Upper lobe of left lung (tissue), 6 donors: Measurements from ENCODE around the gene PDZD8. TPM values are rescaled to one million over a fixed set of nuclear protein-coding genes. Genes with fewer than 3 reads are reported as not detected.

ENCODE experiments used
- ATAC-seq, 2 donors: fragments of 200-7000 bp; cut with Tn5 transposase; one replicate each; pipeline ENCODE4 v1.9.1; 2022; ENCODE audit warnings: mild to moderate bottlenecking in 2 of 2, moderate library complexity in 2 of 2; ENCODE audit not compliant: low FRiP score in 2 of 2
- DNase-seq, 2 donors: peaks; one replicate each; pipeline ENCODE4 v3.0.0-alpha.2; 2019 to 2020
- H3K27ac ChIP-seq, 4 donors: fragments of 200-600 bp; sonication (generic); one replicate each; pipeline ENCODE4 v1.5.1; 2016 to 2019
- H3K27me3 ChIP-seq, 4 donors: fragments of 200-600 bp; sonication (generic); one replicate each; pipeline ENCODE4 v1.5.1; 2017 to 2019
- H3K36me3 ChIP-seq, 4 donors: fragments of 200-600 bp; sonication (generic); one replicate each; pipeline ENCODE4 v1.5.1; 2016 to 2019
- H3K4me1 ChIP-seq, 4 donors: fragments of 200-600 bp; sonication (generic); one replicate each; pipeline ENCODE4 v1.5.1; 2018 to 2019
- H3K4me3 ChIP-seq, 4 donors: fragments of 200-600 bp; sonication (generic); one replicate each; pipeline ENCODE4 v1.5.1; 2017 to 2019; ENCODE audit warnings: mild to moderate bottlenecking in 2 of 4, moderate library complexity in 1 of 4
- H3K9me3 ChIP-seq, 4 donors: fragments of 200-600 bp; sonication (generic); one replicate each; pipeline ENCODE4 v1.5.1; 2018 to 2019
- CTCF ChIP-seq, 6 experiments: fragments of 450-650 bp in 4 of 6; fragments of 200-600 bp in 2 of 6; sonication (generic) in 2 of 6; IDR thresholded peaks; one replicate each; pipeline ENCODE4 v1.5.1; 2016 to 2019; ENCODE audit warnings: antibody characterized with exemption in 6 of 6
- EP300 ChIP-seq, 4 donors: sonication (generic); formaldehyde crosslinking; IDR thresholded peaks; one replicate each; pipeline ENCODE4 v1.5.1; 2017; ENCODE audit warnings: antibody characterized with exemption in 4 of 4, control low read depth in 2 of 4
- POLR2A ChIP-seq, 4 donors: fragments of 450-650 bp; IDR thresholded peaks; one replicate each; pipeline ENCODE4 v1.5.1; 2016 to 2017; ENCODE audit warnings: antibody characterized with exemption in 4 of 4, mild to moderate bottlenecking in 2 of 4
- POLR2AphosphoS5 ChIP-seq, 2 donors: sonication (generic); formaldehyde crosslinking; IDR thresholded peaks; one replicate each; pipeline ENCODE4 v1.5.1; 2017; ENCODE audit warnings: antibody characterized with exemption in 2 of 2
- WGBS, 2 donors: methylation state at CpG; one replicate each; pipeline ENCODE4 v1.1.5; 2017 to 2018; 5-methylcytosine and 5-hydroxymethylcytosine counted together
- total RNA-seq, 6 donors: library from RNA; depleted of rRNA in 4 of 6; stranded (reverse); fragments of >200 nt in 4 of 6; gene quantifications; one replicate each; pipeline versions ENCODE4 v1.1.0 to v1.2.1, GENCODE V29; 2016 to 2021
- donor health status: DM: no; HTN: no; CAD: no; lungs with moderate emphysema.
- donor health status: DM: no; HTN: yes; CAD: no; lungs with severe emphysema.

The PDZD8 gene
- total RNA-seq, 6 donors from 2014 or later = 18.9 to 42.0 (median 34.0) TPM

GRCh38 chr10:117391436-117392205 is 16.4 kb upstream of the PDZD8 start:
- WGBS, 2 donors = 25 to 41% methylated on average over 4 of the region's 4 CpGs
- H3K4me1 ChIP-seq = peaks cover 8 to 21% (median 10%) of the 10 kb centered on the region in 4 donors
- H3K27ac ChIP-seq = peak overlapping the region in 1 of 4 donors; percentile 23
- no peak overlapping the region for H3K4me3 ChIP-seq
- H3K27me3 ChIP-seq = no peaks in the 10 kb centered on the region
- ATAC-seq = peak; percentile 17 to 62
- TF ChIP-seq EP300 (IDR thresholded peaks at IDR 0.05) (no peak), POLR2A (IDR thresholded peaks at IDR 0.05) (no peak), CTCF (IDR thresholded peaks at IDR 0.05) (no peak), POLR2AphosphoS5 (IDR thresholded peaks at IDR 0.05) (no peak)
- peak in 1 of 2 donors; percentile 61 for DNase-seq
- no peaks in the 10 kb centered on the region for H3K9me3 ChIP-seq
- H3K36me3 ChIP-seq = no peaks in the 10 kb centered on the region

- H3K4me1 ChIP-seq = peaks cover 8 to 21% (median 10%) of the 10 kb centered on the region in 4 donors
- TF ChIP-seq POLR2A (IDR thresholded peaks at IDR 0.05) = no peak
- TF ChIP-seq EP300 (IDR thresholded peaks at IDR 0.05) = no peak
- no peak for TF ChIP-seq POLR2AphosphoS5 (IDR thresholded peaks at IDR 0.05)
- TF ChIP-seq CTCF (IDR thresholded peaks at IDR 0.05) = no peak
- no peaks in the 10 kb centered on the region for H3K27me3 ChIP-seq
- DNase-seq = no peak
- WGBS, 2 donors = 81 to 92% methylated on average over 2 to 3 of the region's 3 CpGs
- H3K9me3 ChIP-seq = no peaks in the 10 kb centered on the region
- H3K27ac ChIP-seq = no peak overlapping the region
- H3K36me3 ChIP-seq = no peaks in the 10 kb centered on the region
- ATAC-seq = no peak
- no peak overlapping the region for H3K4me3 ChIP-seq
Measured at GRCh38 chr10:117390420-117390819, 15.2 kb upstream of the PDZD8 start.

GRCh38 chr10:117386805-117387204 is 11.6 kb upstream of the PDZD8 start:
- ATAC-seq (no peak), DNase-seq (no peak)
- peaks cover 7 to 12% (median 8%) of the 10 kb centered on the region in 4 donors for H3K4me1 ChIP-seq
- no peaks in the 10 kb centered on the region for H3K9me3 ChIP-seq
- H3K27me3 ChIP-seq = no peaks in the 10 kb centered on the region
- no peak overlapping the region for H3K27ac ChIP-seq
- 86 to 91% methylated on average over 2 of the region's 2 CpGs for WGBS, 2 donors
- H3K4me3 ChIP-seq = no peak overlapping the region
- TF ChIP-seq EP300 (IDR thresholded peaks at IDR 0.05) = no peak
- TF ChIP-seq CTCF (IDR thresholded peaks at IDR 0.05) = no peak
- no peak for TF ChIP-seq POLR2A (IDR thresholded peaks at IDR 0.05)
- TF ChIP-seq POLR2AphosphoS5 (IDR thresholded peaks at IDR 0.05) = no peak
- H3K36me3 ChIP-seq = no peaks in the 10 kb centered on the region

GRCh38 chr10:117382861-117383260 is 7.6 kb upstream of the PDZD8 start:
- Histone ChIP-seq H3K36me3 (no peaks in the 10 kb centered on the region), H3K27me3 (no peaks in the 10 kb centered on the region), H3K4me3 (no peak overlapping the region), H3K9me3 (no peaks in the 10 kb centered on the region), H3K4me1 (no peaks in the 10 kb centered on the region), H3K27ac (no peak overlapping the region)
- no peak for DNase-seq
- ATAC-seq = no peak
- 53 to 68% methylated on average over 1 of the region's 1 CpG for WGBS, 2 donors
- no peak for TF ChIP-seq CTCF (IDR thresholded peaks at IDR 0.05)
- no peak for TF ChIP-seq EP300 (IDR thresholded peaks at IDR 0.05)
- TF ChIP-seq POLR2AphosphoS5 (IDR thresholded peaks at IDR 0.05) = no peak
- TF ChIP-seq POLR2A (IDR thresholded peaks at IDR 0.05) = no peak
